ENCODE results near the gene SLC66A2. TPM values are rescaled to one million over a fixed set of nuclear protein-coding genes. Genes with fewer than 3 reads are reported as not detected.

Gene SLC66A2
- total RNA-seq, 1 donor from 2014 or later, result 28.1 TPM

DNA sequence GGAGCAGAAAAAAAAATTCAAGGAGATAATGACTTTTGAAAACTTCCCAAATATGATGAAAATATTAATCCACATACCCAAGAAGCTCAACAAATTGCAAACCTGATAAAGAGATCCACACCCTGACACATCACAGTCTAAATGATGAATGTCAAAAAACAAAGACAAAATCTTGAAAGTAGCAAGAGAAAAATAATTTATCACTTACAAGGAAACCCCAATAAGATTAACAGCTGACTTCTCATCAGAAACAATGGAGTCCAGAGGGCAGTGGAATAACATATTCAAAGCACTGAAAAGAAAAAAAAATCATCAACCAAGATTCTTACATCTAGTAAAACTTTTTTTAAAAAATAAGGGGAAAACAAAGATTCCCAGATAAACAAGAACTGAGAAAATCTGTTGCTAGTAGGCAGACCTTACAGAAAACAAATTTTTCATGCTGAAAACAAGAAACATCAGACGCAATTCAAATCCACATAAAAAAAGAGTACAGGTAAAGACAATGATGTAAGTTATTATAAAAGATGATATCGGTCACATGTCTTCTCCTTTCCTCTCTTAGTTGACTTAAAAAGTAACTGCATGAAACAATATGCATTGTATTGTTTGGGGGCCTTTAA lies 21.3 kb downstream of the SLC66A2 start:
- TF ChIP-seq, protein P1, sequence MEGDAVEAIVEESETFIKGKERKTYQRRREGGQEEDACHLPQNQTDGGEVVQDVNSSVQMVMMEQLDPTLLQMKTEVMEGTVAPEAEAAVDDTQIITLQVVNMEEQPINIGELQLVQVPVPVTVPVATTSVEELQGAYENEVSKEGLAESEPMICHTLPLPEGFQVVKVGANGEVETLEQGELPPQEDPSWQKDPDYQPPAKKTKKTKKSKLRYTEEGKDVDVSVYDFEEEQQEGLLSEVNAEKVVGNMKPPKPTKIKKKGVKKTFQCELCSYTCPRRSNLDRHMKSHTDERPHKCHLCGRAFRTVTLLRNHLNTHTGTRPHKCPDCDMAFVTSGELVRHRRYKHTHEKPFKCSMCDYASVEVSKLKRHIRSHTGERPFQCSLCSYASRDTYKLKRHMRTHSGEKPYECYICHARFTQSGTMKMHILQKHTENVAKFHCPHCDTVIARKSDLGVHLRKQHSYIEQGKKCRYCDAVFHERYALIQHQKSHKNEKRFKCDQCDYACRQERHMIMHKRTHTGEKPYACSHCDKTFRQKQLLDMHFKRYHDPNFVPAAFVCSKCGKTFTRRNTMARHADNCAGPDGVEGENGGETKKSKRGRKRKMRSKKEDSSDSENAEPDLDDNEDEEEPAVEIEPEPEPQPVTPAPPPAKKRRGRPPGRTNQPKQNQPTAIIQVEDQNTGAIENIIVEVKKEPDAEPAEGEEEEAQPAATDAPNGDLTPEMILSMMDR (conservative IDR thresholded peaks at IDR 0.05; ENCODE audit: low read depth, low read length), result no peak
- DNase-seq (ENCODE audit: low read depth), result no peak
- H3K4me3 ChIP-seq (ENCODE audit: low read depth, low read length), result no peak overlapping the region

DNA sequence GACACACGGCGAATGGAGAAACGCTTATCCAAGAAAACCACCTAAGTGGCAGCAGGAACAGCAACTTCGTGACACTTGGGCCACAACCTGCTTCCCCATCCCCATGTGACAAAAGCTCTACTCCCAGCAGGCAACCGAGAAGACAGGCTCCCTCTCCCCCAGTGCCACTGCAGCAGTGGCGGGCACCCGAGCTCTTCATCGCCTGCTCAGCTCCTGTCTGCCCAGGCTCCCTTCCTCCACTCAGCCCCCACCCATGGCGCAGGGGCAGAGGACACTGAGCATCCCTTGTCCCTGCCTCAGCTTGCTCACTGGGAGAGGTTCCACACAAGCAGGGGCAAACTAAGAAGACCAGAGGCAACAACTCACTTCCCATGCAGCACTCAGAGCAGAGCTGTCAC lies 22.9 kb downstream of the SLC66A2 start:
- no peak for DNase-seq (ENCODE audit: low read depth)
- TF ChIP-seq, protein P1 (conservative IDR thresholded peaks at IDR 0.05; ENCODE audit: low read depth, low read length), result no peak
- no peak overlapping the region for H3K4me3 ChIP-seq (ENCODE audit: low read depth, low read length)

GRCh38 chr18:79927607-79928562 lies 23.6 kb downstream of the SLC66A2 start:
- H3K4me3 ChIP-seq (ENCODE audit: low read depth, low read length), result no peak overlapping the region
- TF ChIP-seq, protein P1 (conservative IDR thresholded peaks at IDR 0.05; ENCODE audit: low read depth, low read length), result no peak
- no peak for DNase-seq (ENCODE audit: low read depth)

- TF ChIP-seq, protein P1 (conservative IDR thresholded peaks at IDR 0.05; ENCODE audit: low read depth, low read length), result no peak
- no peak for DNase-seq (ENCODE audit: low read depth)
- H3K4me3 ChIP-seq (ENCODE audit: low read depth, low read length), result no peak overlapping the region
Observed at GRCh38 chr18:79926715-79927606, 24.5 kb downstream of the SLC66A2 start.

GRCh38 chr18:79926306-79926705 lies 25.1 kb downstream of the SLC66A2 start:
- no peak overlapping the region for H3K4me3 ChIP-seq (ENCODE audit: low read depth, low read length)
- TF ChIP-seq, protein P1 (conservative IDR thresholded peaks at IDR 0.05; ENCODE audit: low read depth, low read length), result no peak
- no peak for DNase-seq (ENCODE audit: low read depth)

- TF ChIP-seq, protein P1 (conservative IDR thresholded peaks at IDR 0.05; ENCODE audit: low read depth, low read length), result no peak
- no peak for DNase-seq (ENCODE audit: low read depth)
- H3K4me3 ChIP-seq (ENCODE audit: low read depth, low read length), result no peak overlapping the region
Observed at GRCh38 chr18:79924814-79925731, 26.4 kb downstream of the SLC66A2 start.

All from epithelial cell of proximal tubule (primary cell).